Endometrium (tissue), 2 donors: ENCODE measurements around the gene OR8D1.
"Not testable (repeated sequence)": the region's sequence is repeated elsewhere in the genome, so short reads cannot be mapped to it uniquely, and the experiment has no call there.

Experiments
- FAIRE-seq: peaks from 2 replicates; lab custom pipeline; 2012; peaks lifted over from hg19 to GRCh38; lab: Jason Lieb, UNC
- donor health status: control.
- donor health status: control.

OR8D1 gene

DNA sequence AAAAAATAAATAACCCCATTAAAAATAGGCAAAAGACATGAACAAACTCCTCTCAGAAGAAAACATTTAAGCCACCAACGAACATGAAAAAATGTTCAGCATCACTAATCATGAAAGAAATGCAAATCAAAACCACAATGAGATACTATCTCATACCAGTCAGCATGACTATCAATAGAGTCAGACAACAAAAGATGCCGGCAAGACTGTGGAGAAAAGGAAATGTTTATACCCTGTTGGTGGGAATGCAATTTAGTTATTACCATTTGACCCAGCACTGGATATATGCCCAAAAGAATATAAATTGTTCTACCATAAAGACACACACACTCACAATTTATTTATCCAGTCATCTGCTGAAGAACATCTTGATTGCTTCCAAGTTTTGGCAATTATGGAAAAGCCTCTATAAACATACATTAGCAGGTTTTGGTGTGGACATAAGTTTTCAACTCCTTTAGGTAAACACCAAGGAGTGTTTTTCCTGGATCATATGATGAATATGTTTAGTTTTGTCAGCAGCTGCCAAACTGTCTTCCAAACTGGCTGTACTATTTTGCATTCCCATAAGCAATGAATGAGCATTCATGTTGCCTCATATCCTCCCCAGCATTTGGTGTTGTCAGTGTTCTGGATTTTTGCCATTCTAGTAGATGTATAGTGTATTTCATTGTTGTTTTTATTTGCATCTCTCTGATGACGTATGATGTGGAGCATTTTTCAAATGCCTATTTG lies 28.0 kb downstream of the OR8D1 start:
- FAIRE-seq, result no peak

DNA sequence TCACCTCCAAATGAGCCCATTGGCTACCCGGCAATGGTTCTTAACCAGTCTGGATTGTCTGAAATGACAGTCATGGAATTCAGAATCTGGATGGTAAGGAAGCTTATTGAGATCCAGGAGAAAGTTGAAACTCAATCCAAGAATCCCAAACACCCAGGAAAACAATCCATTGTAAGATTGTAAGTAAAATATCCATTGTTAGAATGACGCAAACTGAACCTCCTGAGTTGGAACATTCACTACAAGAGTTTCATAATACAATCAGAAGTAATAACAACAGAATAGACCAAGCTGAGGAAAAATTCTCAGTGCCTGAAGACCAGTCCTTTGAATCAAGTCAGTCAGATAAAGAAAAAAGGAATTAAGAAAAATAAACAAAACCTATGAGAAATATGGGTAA lies 35.5 kb downstream of the OR8D1 start:
- FAIRE-seq, result no peak

DNA sequence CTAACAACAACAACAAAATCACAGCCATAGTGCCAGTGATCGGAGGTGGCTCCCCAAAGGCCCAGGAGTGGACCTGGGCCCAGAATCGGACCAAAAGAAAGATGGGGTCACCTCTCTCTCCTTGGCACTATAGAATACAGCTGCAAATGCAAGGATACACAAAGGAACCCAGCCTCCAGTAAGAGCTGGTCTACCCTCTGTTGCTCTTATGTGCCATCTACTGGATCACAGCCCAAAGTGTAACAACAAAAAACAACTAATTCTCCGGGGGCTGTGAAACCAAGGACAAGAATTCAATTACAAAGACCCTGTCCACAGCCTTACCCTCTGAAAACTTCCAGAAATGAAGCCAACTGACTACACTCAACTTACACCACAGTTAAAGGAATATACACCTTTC lies 35.9 kb downstream of the OR8D1 start:
- FAIRE-seq, result no peak

DNA sequence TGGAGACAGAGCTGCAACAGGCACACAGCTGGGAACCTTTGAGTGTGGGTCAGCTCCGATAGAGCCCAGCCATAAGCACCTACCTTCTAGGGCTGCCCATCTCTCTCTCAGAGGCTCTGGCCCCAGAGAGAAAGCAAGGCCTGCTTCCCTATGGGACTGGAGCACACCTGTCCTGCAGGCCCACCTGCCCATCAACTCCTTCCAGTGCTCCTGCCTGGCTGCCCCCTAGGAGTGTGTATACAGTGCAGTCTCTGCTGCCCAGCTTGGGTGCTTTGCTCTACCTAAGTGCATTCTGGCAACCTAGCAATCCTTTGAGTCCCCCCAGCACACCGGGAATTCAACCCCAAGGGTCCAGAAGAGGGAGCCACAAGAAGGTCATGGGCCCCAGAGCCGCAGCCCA lies 36.5 kb downstream of the OR8D1 start:
- FAIRE-seq, result no peak

DNA sequence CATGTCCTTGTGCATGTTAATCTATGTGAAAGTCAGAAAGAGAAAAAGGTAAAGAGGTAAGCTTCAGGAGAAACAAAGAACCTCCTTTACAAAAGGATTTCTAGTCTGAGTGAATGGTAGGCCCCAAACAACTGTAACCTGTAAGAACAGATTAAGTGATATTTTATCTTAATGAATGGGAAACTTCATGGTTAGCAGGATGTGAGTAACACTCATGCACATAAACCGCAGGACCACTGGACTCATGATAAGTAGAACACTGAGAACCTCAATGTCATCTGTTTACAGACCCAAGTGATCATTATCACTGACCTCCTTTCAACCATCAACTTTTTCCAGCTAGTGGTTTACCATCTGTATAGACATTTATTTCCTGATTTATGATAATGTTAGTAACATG lies 37.7 kb downstream of the OR8D1 start:
- FAIRE-seq, result no peak

DNA sequence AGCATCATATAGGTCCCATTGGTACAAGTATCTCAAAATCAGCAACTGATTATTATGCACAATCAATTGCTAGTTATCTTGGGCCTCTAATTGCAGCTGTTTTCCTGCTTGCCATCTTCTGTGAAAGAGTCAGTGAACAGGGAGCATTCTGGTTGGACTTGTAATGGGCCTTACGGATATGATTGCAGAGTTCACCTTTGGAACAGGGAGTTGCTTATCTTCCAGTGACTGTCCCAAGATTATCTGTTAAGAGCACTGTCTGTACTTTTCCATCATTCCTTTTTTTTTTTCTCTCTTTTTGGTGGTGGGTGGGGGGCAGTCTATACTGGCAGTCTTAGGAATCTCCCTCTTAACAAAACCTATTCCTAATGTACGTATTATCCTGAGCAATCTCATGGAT lies 39.7 kb downstream of the OR8D1 start:
- FAIRE-seq, result no peak

DNA sequence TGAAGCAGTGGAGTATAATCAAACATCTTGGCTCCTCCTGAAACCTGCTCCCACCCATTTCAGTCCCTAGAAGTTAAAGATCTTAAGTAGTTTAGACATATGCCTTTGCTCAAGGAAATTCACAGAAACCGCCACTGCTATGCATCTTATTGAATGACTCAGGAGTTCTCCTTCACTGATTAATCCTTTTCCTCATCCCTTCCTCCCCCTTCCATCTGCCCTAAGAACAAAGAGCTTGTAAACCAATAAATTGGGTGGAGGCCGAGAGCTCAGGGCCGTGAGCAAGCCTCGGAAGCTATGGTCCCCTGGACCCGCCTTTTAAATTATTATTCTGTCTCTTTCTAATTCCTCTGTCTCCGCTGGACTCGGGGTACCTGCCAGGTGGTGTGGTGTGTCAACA lies 42.9 kb downstream of the OR8D1 start:
- FAIRE-seq, result not testable (repeated sequence)

DNA sequence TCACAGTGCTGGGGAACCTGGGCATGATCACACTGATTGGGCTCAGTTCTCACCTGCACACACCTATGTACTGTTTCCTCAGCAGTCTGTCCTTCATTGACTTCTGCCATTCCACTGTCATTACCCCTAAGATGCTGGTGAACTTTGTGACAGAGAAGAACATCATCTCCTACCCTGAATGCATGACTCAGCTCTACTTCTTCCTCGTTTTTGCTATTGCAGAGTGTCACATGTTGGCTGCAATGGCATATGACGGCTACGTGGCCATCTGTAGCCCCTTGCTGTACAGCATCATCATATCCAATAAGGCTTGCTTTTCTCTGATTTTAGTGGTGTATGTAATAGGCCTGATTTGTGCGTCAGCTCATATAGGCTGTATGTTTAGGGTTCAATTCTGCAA lies 48.7 kb downstream of the OR8D1 start:
- FAIRE-seq, result not testable (repeated sequence)

DNA sequence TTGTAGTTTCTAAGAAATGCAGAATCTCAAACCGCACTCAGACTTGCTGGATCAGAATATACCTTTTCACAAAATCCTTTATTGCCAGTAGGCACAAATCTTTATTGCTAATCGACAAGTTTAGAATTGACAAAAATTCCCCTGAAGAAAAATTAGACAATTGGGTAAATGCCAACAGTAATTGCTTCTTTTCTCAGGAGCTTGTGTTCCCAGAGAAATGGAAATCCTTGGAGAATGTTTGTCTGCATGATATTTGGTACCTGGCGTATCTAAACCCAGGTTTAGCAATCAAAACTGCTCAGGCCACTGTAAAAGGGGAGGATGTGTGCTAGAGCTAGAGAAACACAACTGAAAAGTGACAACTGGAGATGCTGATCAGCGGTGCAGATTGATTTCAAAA lies 57.7 kb downstream of the OR8D1 start, which contains the start of gene OR8G5:
TSS of gene OR8G5 (plus strand) at position 301 of the 400 bp plus-strand sequence. CDS start 8,556 bp downstream, outside the sequence.
- no peak for FAIRE-seq
